ENCODE results near the gene SMAD7.

Gene SMAD7

DNA sequence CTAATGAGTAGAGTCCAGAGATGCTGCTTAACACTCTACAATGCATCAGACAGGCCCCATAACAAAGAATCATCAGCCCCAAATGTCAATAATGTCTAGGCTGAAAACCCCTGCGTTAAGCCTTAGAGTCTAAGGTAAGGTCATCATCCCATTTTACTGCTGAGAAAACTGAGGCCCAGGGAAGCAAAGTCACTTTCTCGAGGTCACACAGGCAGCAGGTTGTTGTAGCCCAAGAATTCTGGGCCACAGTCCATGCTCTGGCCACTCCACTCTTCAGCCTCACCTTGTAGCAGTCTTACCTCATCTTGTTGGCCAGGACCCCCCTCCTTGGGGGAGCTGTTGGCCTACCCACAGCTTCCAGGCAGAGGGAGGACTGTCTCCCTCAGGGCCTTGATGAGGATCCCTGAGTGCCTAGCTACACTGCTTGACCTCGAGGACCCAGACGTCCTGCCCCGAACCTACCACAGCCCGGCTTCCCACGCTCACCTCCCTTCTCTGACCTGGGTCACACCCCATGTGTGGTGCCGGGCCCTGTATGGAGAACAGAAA lies 54.4 kb downstream of the SMAD7 start:
- Histone ChIP-seq H3K36me3 (ENCODE audit: control insufficient read depth, insufficient read depth, low read length) (no peaks in the 10 kb centered on the region), H3K4me3 (replicated peaks; ENCODE audit: low read depth, low read length) (no peak overlapping the region), H3K27me3 (replicated peaks; ENCODE audit: control insufficient read depth, insufficient read depth, low read length) (no peaks in the 10 kb centered on the region)
- TF ChIP-seq, protein P1, sequence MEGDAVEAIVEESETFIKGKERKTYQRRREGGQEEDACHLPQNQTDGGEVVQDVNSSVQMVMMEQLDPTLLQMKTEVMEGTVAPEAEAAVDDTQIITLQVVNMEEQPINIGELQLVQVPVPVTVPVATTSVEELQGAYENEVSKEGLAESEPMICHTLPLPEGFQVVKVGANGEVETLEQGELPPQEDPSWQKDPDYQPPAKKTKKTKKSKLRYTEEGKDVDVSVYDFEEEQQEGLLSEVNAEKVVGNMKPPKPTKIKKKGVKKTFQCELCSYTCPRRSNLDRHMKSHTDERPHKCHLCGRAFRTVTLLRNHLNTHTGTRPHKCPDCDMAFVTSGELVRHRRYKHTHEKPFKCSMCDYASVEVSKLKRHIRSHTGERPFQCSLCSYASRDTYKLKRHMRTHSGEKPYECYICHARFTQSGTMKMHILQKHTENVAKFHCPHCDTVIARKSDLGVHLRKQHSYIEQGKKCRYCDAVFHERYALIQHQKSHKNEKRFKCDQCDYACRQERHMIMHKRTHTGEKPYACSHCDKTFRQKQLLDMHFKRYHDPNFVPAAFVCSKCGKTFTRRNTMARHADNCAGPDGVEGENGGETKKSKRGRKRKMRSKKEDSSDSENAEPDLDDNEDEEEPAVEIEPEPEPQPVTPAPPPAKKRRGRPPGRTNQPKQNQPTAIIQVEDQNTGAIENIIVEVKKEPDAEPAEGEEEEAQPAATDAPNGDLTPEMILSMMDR (IDR thresholded peaks at IDR 0.05; ENCODE audit: insufficient read depth, low read length, poor library complexity, severe bottlenecking): no peak
- DNase-seq (ENCODE audit: extremely low read depth, insufficient read length): no peak

DNA sequence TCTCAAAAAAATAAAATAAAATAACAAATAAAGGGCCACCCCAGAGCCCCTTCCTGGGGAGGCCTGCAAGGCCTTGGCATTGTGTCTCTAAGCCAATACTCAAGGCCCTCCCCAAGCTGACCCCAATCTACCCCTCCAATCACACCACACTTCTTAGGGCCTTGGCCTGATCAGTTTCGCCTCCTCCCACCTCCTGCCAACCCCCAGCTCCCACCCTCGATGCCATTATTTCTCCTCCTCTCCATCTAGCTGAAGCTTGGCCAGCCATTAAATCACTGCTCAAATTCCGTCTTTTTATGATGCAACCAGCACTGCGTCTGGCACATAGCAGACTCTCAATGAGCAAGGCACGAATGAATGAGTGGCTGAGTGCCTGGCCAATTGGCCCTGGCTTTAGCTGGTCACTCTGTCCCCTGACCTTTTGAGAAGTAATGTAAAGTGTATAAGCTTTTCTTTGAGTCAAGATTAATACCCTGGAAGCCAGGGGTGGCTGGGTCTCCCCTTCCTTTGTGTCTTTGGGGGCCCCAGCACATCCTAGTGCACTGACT lies 55.9 kb downstream of the SMAD7 start:
- no peaks in the 10 kb centered on the region for H3K27me3 ChIP-seq (replicated peaks; ENCODE audit: control insufficient read depth, insufficient read depth, low read length)
- DNase-seq (ENCODE audit: extremely low read depth, insufficient read length): no peak
- TF ChIP-seq, protein P1 (IDR thresholded peaks at IDR 0.05; ENCODE audit: insufficient read depth, low read length, poor library complexity, severe bottlenecking): no peak
- H3K36me3 ChIP-seq (ENCODE audit: control insufficient read depth, insufficient read depth, low read length): no peaks in the 10 kb centered on the region
- no peak overlapping the region for H3K4me3 ChIP-seq (replicated peaks; ENCODE audit: low read depth, low read length)

DNA sequence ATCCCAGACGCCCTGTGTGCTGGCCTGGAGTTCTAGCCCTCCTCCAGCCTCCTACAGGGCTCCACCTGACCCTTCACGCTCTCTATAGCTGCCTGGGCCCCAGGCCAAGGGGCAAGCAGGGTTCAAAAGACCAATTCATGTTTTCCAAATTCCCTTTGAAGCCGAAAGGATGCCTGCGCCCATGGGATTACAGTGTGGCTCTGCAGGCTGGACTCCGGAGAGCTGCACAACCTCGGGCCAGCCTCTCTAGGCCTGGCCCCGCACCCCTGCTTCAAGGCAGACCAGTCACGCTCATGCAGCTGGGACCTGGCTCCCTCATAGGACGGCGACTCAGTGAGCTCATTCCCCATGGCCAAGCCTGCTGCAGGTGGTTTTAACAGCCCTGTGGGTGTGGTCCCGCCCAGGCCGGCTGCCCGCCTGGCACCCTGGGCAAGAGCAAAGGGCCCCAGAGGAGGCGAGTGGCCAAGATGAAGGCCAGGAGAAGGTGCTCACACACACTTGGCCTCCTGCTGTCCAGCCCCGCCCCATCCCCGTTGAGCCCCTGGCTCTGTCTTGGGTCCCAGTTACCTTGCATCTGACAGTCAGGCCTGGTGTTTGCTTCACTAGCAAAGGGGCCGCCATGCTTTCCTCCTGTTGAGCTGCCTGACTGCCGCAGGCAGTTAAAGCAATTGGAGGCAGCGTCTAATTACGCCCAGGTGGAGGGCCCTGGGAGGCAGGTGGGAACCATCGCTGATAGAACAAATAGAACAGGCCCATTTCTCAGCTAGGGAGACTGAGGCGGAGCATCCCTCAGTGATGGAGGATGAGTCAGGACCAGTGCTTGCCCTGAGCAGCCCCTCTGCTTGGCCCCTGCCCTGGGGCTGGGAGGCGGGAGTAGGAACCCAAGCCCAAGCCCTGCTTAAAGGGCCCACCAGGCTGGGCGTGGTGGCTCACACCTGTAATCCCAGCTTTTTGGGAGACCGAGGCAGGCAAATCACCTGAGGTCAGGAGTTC lies 56.9 kb downstream of the SMAD7 start:
- no peak for DNase-seq (ENCODE audit: extremely low read depth, insufficient read length)
- Histone ChIP-seq H3K36me3 (ENCODE audit: control insufficient read depth, insufficient read depth, low read length) (no peaks in the 10 kb centered on the region), H3K27me3 (replicated peaks; ENCODE audit: control insufficient read depth, insufficient read depth, low read length) (no peaks in the 10 kb centered on the region), H3K4me3 (replicated peaks; ENCODE audit: low read depth, low read length) (no peak overlapping the region)
- TF ChIP-seq, protein P1 (IDR thresholded peaks at IDR 0.05; ENCODE audit: insufficient read depth, low read length, poor library complexity, severe bottlenecking): no peak

DNA sequence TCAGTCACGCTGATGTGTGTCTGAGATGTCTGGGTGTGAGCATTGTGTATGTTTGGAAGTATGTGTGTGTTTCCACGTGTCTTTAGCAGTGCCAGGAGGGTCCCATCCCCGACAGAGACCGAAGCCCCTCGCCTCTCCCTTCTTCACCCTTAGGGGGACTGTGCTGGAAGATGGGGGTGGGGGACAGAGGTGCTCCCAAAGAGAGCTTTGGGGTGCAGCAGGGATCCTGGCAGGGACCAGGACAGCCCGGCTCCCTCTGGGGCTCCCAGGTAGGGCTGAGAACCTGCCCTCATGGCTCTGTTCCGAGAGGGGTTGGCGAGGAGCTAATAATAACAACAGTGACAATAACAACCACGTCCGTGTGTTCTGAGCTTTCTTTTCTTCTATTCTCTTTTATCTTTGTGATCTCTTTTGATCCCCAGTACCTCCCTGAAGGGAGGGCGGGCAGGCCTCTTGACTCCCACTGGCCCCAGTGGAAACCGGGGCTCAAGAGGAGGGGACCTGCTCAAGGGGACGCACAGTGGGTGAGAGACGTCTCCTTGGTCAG lies 57.6 kb downstream of the SMAD7 start:
- Histone ChIP-seq H3K36me3 (ENCODE audit: control insufficient read depth, insufficient read depth, low read length) (no peaks in the 10 kb centered on the region), H3K4me3 (replicated peaks; ENCODE audit: low read depth, low read length) (no peak overlapping the region), H3K27me3 (replicated peaks; ENCODE audit: control insufficient read depth, insufficient read depth, low read length) (no peaks in the 10 kb centered on the region)
- TF ChIP-seq, protein P1 (IDR thresholded peaks at IDR 0.05; ENCODE audit: insufficient read depth, low read length, poor library complexity, severe bottlenecking): no peak
- no peak for DNase-seq (ENCODE audit: extremely low read depth, insufficient read length)

DNA sequence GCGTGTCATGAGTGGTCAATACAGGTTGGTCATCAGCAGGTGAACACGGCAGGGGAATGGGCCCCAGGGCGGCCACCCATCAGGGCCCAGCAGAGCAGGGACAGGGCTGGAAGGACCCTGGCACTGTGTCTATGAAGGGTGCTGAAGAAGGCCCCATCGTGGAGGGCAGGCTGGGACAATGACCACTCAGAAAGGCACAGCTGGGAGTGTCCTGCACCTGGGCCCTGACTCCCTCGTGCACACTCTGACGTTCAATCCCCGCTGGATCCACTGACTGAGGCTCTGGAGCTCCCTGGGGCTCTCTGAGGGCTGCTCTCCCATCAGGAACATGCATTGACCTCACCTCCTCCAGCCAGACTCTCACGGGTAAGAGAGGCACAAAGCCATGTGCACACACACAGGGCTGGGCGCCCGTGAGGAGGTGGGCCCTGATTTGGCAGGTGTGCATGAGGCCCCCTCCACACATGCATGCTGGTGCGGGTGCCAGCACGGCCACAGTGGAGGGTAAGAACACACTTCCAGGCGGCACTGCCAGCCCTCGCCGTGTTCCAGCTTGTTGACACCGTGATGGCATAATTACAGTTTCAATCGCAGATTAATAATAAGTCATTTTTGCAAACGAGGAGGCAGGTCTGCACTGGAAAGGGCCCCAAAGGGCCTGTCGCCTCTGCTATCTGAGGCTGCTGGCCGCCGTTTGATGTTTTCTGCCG lies 58.5 kb downstream of the SMAD7 start:
- no peaks in the 10 kb centered on the region for H3K36me3 ChIP-seq (ENCODE audit: control insufficient read depth, insufficient read depth, low read length)
- no peak for DNase-seq (ENCODE audit: extremely low read depth, insufficient read length)
- TF ChIP-seq, protein P1 (IDR thresholded peaks at IDR 0.05; ENCODE audit: insufficient read depth, low read length, poor library complexity, severe bottlenecking): no peak
- H3K4me3 ChIP-seq (replicated peaks; ENCODE audit: low read depth, low read length): no peak overlapping the region
- H3K27me3 ChIP-seq (replicated peaks; ENCODE audit: control insufficient read depth, insufficient read depth, low read length): no peaks in the 10 kb centered on the region

Measured in GM06990 (cell line).